Thoracic aorta (tissue), 2 donors: Measurements from ENCODE around the gene COG8. TPM values are rescaled to one million over a fixed set of nuclear protein-coding genes. Genes with fewer than 3 reads are reported as not detected.

Source experiments
- ATAC-seq: fragments of 150-250 bp; one replicate; pipeline ENCODE4 v1.8.0; 2017; ENCODE audit warnings: low read depth; ENCODE audit not compliant: insufficient number of reproducible peaks, low FRiP score
- DNase-seq: peaks from one replicate; pipeline ENCODE4 v3.0.0-alpha.2; 2020; ENCODE audit warnings: low spot score
- H3K27ac ChIP-seq, 2 donors: fragments of 200-600 bp; sonication (generic); 1 replicate in 1 of 2; 2 replicates in 1 of 2; pipeline ENCODE4 v1.5.1; 2016; ENCODE audit warnings: mild to moderate bottlenecking in 2 of 2, moderate library complexity in 2 of 2
- H3K27me3 ChIP-seq: fragments of 200-600 bp; sonication (generic); replicated peaks from 2 replicates; pipeline ENCODE4 v1.6.0; 2016; ENCODE audit warnings: mild to moderate bottlenecking; ENCODE audit not compliant: insufficient read depth
- H3K36me3 ChIP-seq: fragments of 200-600 bp; sonication (generic); one replicate; pipeline ENCODE4 v1.5.1; 2016
- H3K4me1 ChIP-seq, 2 donors: fragments of 200-600 bp; sonication (generic); 1 replicate in 1 of 2; 2 replicates in 1 of 2; pipeline versions ENCODE4 v1.5.1 to v1.6.0; 2016; ENCODE audit warnings: low read depth in 2 of 2, mild to moderate bottlenecking in 1 of 2; ENCODE audit not compliant: control insufficient read depth in 1 of 2
- H3K4me3 ChIP-seq: fragments of 200-600 bp; sonication (generic); 2 replicates; pipeline ENCODE4 v1.5.1; 2016; ENCODE audit warnings: mild to moderate bottlenecking
- H3K9me3 ChIP-seq: fragments of 200-600 bp; sonication (generic); 2 replicates; pipeline ENCODE4 v1.5.1; 2016
- total RNA-seq, 2 donors: library from RNA; depleted of rRNA; stranded (reverse); fragments of >200 nt; gene quantifications; one replicate each; pipeline versions ENCODE4 v1.1.0 to v1.2.3, GENCODE V29; 2016
- TF ChIP-seq, protein P1 (sequence below): fragments of 200-600 bp; sonication (generic); IDR thresholded peaks from one replicate; pipeline ENCODE4 v1.5.1; 2019; ENCODE audit warnings: antibody characterized with exemption

COG8 gene
- total RNA-seq, 2 donors from 2014 or later = 39.4 to 51.0 TPM

DNA sequence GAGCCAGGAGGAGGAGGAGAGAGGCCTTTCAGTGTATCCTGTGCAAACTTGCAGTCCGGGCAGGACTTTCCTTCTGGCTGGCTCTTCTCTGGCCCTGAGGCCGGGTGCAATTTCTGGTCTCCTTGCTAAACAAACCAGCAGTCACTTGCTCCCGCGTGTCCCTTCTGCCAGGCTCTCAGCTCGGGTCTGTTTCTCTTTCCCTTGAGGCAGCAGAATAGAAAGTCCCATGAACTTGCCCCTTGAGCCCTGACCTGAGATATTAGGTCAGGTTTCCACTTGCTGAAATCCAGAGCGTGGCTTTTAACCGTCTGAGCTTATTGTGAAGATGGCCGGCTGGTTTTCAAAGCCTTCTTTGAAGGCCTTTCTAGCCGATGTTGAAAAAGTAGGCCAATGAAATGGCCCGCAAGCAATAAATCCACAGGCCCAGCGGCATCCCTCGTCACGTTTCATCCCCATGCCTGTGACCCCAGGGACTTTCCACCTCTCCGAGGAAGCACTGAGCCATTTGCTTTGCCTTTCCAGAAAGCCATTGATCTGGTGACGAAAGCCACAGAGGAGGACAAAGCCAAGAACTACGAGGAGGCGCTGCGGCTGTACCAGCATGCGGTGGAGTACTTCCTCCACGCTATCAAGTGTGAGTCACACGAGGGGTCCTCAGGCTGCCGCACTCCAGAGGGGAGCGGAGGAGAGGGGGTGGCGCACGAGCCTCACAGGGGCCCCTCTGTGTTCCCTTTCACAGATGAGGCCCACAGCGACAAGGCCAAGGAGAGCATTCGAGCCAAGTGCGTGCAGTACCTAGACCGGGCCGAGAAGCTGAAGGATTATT is 23.7 kb downstream of the COG8 start:
- no peak overlapping the region for H3K4me3 ChIP-seq
- H3K36me3 ChIP-seq = peaks cover 44% of the 10 kb centered on the region
- DNase-seq (no peak), ATAC-seq (no peak)
- no peak overlapping the region for H3K27ac ChIP-seq
- TF ChIP-seq, protein P1, sequence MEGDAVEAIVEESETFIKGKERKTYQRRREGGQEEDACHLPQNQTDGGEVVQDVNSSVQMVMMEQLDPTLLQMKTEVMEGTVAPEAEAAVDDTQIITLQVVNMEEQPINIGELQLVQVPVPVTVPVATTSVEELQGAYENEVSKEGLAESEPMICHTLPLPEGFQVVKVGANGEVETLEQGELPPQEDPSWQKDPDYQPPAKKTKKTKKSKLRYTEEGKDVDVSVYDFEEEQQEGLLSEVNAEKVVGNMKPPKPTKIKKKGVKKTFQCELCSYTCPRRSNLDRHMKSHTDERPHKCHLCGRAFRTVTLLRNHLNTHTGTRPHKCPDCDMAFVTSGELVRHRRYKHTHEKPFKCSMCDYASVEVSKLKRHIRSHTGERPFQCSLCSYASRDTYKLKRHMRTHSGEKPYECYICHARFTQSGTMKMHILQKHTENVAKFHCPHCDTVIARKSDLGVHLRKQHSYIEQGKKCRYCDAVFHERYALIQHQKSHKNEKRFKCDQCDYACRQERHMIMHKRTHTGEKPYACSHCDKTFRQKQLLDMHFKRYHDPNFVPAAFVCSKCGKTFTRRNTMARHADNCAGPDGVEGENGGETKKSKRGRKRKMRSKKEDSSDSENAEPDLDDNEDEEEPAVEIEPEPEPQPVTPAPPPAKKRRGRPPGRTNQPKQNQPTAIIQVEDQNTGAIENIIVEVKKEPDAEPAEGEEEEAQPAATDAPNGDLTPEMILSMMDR = no peak
- no peaks in the 10 kb centered on the region for H3K9me3 ChIP-seq
- H3K4me1 ChIP-seq = peaks cover 14% of the 10 kb centered on the region in 2 donors
- no peaks in the 10 kb centered on the region for H3K27me3 ChIP-seq

DNA sequence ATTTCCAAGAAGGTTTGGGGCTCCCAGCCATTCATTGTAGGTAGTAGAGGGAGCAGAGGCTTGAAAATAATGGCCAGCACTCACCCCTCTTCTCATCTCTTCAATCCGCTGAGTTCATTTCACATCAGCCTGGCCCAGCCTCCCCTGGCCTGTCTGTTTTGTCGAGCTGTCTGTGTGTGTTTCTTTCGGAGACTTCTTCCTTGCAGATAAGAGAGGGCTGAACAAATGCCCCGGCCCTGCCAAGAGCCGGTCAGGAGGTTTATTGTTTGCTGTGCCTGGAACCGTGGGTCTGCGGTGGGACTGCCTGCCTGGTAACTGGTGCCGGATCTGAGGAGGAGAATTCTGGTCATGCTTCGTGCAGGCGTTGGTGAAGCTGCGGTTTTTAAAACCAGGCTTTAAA is 24.8 kb downstream of the COG8 start:
- Histone ChIP-seq H3K36me3 (peaks cover 33% of the 10 kb centered on the region), H3K27ac (no peak overlapping the region), H3K27me3 (no peaks in the 10 kb centered on the region), H3K9me3 (no peaks in the 10 kb centered on the region), H3K4me1 (peaks cover 17 to 19% of the 10 kb centered on the region in 2 donors), H3K4me3 (no peak overlapping the region)
- no peak for ATAC-seq
- TF ChIP-seq, protein P1 = no peak
- no peak for DNase-seq

DNA sequence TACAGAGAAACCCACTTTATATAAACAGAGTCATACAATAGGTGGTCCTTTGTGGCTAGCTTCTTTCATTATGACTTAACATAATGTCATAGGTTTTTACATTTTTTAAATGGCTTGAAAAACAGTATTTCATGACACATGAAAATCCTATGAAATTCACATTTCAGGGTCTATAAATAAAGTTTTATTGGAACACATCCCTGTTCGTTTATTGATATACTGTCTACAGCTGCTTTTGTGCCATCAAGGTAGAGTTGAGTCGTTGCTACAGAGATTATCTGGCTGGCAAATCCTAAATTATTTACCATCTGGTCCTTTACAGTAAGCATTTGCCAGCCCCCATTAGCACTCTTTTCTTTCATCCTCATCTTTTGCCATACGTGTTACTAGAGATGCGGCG is 25.9 kb downstream of the COG8 start:
- TF ChIP-seq, protein P1 = no peak
- ATAC-seq (no peak), DNase-seq (no peak)
- Histone ChIP-seq H3K27me3 (no peaks in the 10 kb centered on the region), H3K9me3 (no peaks in the 10 kb centered on the region), H3K36me3 (peaks cover 22% of the 10 kb centered on the region), H3K4me1 (peaks cover 17 to 19% of the 10 kb centered on the region in 2 donors), H3K4me3 (no peak overlapping the region), H3K27ac (no peak overlapping the region)

DNA sequence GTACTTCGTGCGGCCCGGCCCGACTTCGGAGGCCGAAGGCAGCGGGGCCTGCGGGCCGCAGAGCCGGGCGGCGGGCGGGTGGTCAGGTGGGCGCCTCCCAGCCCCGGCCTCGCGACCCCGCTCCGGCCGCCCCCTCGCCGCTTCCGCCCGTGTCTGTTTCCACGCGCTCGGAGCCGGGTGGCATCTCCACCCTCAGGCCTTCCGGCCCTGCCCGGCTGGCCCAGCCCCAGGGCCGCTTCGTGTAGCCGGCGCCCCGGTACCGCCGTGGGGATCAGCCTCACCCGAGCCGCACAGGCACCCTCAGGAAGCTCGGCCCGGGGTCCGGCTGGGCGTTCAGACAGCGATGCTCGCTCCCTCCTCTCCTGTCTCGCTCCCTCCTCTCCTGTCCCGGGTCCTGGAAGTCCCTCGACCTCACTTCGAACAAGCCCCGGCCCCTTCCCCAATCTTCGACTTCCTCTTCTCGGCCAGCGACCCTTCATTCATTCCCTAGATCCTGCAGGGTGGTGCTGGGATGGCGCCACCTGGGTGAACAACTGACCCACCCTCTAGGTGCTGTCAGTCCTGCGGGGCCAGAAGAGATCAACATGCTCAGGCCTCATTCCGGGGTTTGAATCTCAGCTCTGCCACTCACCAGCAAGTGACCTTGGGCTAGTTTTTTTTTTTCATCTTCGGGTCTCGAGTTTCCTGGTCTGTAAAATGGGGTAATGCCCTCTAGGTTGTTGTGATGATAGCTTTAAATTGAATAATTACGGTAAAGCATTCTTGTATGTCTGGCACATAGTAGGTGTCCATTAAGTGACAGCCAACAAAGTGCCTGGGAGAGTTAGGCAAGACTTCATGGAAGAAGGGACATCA is 27.6 kb downstream of the COG8 start:
- DNase-seq (no peak), ATAC-seq (peak; percentile 9)
- Histone ChIP-seq H3K36me3 (peaks cover 10% of the 10 kb centered on the region), H3K27me3 (no peaks in the 10 kb centered on the region), H3K9me3 (no peaks in the 10 kb centered on the region), H3K4me1 (peaks cover 17 to 19% of the 10 kb centered on the region in 2 donors), H3K27ac (peak overlapping the region; percentile 70 to 86), H3K4me3 (peak overlapping the region; percentile 95)
- TF ChIP-seq, protein P1 = no peak
